ENCODE data around the gene NDUFS2.

DNA sequence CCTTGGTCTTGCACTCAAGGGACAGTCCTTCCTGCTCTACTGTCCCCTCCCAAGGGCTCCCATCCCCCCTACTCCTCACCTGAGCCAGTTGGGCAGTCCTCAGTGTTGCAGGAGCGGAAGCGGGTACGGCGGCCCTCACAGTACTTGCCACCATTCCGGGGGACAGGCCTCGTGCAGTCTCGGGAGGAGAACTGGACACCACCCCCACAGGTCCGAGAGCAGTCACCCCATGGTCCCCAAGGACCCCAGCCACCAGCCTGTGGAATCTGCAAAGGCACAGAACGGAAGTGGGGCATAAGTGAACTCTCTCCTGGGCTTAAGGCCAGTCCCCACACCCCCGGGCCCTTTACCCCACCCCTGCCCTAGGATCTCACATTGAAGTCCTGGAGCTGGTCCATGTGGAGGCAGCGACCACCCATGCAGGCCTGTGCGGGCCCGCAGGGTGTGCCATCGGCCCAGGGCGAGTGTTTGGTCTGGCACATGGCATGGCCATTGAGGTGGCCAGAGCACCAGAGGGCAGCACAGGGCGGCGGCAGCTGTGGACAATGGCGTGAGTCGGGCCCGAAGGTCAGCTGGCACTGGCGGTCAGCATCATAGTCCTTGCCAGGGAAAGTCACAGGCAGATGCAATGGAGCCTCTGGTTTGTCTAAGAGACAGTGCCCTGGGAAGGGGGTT, 8.5 kb upstream of the NDUFS2 start:
- TF ChIP-seq, protein P1, sequence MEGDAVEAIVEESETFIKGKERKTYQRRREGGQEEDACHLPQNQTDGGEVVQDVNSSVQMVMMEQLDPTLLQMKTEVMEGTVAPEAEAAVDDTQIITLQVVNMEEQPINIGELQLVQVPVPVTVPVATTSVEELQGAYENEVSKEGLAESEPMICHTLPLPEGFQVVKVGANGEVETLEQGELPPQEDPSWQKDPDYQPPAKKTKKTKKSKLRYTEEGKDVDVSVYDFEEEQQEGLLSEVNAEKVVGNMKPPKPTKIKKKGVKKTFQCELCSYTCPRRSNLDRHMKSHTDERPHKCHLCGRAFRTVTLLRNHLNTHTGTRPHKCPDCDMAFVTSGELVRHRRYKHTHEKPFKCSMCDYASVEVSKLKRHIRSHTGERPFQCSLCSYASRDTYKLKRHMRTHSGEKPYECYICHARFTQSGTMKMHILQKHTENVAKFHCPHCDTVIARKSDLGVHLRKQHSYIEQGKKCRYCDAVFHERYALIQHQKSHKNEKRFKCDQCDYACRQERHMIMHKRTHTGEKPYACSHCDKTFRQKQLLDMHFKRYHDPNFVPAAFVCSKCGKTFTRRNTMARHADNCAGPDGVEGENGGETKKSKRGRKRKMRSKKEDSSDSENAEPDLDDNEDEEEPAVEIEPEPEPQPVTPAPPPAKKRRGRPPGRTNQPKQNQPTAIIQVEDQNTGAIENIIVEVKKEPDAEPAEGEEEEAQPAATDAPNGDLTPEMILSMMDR (IDR thresholded peaks at IDR 0.05; ENCODE audit: low read depth, low read length, poor library complexity, severe bottlenecking), result no peak
- TF ChIP-seq EZH2phosphoT487 (IDR thresholded peaks at IDR 0.05; ENCODE audit: borderline replicate concordance, low read length), result no peak

All from DOHH2 (cell line).